GM18909 (cell line): Measurements from ENCODE around the gene HTRA3.

ENCODE experiments used
- ATAC-seq: cut with Tn5 transposase; IDR thresholded peaks from one replicate; pipeline ENCODE4 v1.9.1; 2021; ENCODE audit warnings: mild to moderate bottlenecking; ENCODE audit not compliant: unreplicated experiment, poor library complexity

The HTRA3 gene

DNA sequence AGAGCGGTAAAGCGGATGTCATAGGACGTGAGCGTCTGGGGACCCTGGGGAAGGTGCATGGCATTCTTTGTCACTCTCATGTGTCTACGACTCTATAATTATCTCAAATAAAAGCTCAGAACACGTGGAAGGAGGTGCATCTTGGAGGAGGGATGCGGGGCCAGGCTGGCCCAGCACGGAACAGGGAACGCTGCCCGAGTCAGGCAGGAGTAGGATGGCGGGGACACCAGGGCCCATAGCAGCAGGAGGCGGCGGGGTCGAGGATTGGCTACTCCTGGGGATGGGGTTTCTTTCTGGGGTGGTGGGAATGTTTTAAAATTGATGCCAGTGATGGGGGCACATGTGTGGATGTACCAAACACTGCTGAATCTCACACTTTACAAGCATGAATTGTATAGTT is 5.4 kb upstream of the HTRA3 start:
- ATAC-seq: no peak

DNA sequence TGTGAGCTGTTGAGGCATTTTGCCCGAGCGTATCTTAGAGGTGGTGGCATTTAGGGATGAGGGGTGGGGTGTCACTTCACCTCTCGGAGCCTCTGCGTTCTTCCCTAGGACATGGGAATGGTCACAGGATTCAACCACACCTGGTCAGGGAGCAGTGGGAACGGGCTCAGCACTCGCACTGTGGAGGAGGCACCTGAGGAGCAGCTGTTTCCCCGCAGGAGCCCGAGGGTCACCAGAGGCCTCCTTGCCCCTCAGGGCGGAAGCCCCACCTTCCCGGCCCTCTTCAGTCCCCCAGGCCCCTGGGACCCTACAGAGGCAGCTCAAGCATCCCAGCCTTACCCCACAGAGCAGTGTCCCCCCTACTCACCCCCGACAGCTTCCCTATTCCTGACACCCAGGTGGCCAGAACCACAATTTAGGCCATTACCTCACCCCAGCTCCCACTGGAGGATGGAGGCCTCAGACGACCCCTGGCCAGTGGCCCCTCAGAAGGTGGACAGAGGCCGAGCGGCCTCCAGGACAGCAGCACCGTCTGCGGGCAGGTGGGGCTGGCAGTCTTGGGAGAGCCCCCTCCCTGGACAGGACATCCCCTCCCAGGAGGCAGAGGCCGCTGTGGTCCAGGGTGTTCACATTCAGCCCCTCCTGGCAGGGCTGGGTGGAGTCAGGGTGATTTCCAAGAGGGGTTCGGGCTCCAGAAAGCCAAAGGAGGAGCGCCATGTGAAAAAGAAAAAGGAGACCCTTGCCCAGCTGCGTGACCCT is 4.2 kb upstream of the HTRA3 start:
- ATAC-seq: no peak

DNA sequence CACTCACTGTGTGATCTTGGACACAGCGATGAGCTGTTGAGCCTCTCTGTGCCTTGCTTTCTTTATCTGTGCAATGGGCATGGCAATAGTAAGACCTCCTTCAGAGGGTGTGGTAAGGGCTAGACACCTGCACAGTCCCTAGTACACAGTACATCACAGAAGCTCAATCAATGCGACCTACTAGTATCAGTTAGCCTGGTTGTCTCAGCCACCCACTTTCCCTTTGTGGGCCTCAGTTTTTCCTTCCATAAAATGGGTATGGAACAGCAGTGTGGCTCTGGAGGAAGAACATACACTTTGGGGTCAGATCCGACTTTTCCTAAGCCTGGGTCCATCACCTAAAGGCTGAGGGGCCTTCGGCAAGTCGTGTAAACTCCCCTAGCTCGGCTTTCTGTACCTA is 3.5 kb upstream of the HTRA3 start:
- no peak for ATAC-seq

DNA sequence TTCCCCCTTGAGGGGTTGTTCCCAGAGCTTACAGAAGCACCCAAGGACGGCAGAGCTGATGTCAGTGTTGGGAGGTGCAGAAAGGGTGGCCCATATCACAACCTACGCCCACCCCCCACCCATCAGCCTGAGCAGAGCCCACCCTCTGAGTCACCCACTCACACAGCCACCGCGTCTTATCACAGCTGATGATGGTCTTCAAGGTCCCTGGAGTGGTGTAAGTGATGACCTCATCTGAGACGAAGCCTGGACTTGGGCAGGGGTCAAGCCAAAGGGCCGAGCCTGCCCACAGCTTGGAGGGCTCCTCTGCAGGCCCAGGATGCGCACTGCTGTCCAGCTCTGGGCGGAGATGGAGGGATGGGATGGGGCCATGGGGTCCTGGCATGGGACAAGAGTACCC is 3.0 kb upstream of the HTRA3 start:
- ATAC-seq: no peak

DNA sequence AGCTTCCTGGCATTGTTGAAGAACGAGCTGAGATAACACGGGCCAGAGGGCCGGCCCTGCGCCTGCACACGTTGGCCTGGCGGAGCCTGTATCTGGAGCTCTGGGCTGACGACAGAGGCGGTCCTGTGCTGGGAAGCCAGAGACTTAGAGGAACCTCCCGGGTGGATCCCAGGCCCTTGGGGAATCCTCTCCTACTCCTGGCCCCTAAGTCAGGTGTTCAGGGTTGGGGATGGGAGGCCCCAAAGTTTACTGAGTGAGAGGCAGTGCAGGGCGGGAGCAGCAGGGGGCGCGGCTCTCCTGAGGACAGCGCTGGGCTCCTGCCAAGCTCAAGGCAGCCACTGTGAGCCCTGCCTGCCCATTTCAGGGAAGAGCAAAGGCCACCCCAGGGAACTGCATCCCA is 2.5 kb upstream of the HTRA3 start:
- ATAC-seq: no peak

DNA sequence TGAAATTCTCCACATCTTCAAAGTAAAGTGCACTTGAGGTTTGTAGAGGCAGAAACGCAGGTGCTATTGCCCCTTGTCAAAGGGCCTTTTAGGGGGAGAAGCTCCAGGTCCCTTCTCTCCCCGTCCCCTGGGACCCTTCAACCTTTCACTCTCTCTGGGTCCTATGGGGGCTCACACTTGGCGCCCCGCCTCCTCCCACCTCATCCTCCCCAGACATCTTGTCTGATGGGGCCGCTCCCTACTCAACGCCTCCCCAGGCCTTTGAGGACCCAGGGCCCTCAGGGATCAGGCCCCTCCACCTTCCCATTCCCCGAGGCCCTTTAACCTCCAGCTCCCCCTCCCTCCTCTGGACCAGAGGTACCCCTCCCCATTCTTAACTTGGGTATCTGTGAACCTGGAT is 1.3 kb upstream of the HTRA3 start:
- no peak for ATAC-seq

DNA sequence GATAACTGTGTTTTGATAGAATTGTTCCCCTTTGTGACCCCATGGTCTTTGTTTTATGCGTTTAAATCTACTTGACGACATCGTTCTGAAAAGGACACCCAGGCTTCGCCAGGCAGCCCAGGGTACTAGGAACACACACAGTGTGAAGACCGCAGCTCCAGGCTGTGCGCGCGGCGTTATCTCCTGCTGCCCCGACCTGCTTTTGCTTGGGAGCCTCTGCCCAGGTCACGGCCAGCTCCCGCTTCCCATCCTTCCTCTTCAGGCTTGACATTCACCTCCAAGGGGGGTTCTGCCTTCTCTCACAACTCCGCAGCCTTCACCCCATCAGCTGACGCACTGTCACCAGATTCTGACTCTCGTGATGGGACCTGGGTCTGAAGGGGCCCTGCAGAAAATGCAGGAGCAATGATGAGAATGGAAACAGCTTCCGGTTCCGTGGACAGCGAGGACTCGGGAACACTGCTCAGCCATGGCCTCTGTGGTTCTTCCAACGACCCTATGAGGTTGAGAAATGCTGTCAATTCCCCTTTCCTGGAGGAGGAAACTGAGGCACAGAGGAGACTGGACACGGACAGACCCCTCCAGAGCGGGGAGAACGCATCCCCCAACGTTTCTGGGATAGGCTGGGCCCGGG is 536 bp upstream of the HTRA3 start:
- no peak for ATAC-seq

DNA sequence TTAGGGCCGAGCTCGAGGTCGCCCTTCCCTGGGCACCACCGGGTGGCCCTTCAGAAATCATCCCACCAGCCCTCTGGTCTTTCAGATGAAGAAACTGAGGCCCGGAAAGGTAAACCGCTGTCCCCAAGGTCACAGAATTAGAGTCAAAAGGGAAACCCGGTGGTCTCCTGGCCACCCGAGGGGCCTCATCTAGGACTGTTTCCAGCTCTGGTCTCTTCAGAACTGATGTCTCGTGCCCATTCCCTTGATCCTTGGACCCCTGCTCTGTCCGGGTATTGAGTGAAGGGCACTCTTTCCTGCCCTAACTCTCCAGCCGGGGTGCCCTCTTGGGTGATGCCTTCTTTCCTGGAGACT is 841 bp downstream of the HTRA3 start:
- no peak for ATAC-seq

DNA sequence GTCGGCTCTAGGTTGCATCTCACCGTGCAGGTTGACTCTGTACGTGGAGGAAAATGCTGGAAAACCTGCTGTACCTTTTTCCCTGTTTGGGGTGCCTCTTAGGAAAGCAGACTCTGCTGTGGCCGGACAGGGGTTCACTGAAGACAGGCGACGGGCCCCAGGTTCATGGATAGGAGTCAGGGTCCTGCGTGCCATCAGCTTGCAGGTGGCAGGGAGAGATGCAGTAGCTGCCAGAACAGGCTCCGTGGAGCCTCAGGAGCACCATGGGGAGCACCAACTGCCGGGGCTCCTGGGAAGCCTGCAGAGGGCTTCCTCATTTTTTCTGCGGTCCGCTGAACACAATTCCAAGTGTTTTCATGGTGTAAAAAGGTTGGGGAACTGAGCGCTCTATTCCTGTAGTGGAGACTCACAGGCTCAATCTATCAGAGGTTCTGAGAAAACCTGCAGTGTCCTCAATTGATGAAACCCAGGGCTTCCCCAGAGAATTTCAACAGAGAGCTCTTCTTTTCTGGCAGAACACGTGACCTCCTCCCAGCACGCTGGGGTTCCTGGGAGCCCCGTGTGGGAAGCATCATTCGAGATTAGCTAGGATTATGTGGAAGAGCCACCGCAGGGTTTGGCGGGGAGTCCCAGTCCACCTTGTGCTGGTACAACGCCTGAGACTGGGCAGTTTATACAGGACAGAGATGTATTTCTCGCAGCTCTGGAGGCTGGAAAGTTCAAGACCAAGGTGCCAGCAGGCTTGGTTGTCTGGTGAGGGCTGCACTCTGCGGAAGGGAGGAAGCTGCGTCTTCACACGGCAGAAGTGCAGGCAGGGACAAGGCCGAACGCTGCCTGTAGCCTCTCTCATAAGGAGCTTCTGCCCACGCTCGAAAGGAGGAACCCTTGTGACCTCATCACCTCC is 1.6 kb downstream of the HTRA3 start:
- ATAC-seq: no peak

DNA sequence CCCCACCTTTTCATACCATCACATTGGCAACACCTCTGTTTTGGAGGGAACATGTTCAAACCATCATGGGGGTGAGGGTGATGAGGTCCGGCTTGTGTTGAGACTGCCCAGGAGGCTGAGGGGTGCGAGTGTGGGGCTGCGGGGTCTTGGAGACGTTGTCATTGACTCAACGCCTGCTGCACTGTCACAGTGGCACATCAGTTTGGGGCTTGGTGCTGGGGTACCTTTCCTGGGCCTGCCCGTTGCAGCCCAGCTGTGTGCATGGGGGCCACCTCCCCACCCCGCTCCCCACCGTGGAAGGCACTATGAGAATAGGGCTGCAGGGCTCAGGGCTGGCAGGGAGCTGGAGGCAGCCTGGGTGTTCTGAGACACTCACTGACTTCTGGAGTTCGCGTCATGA is 2.3 kb downstream of the HTRA3 start:
- ATAC-seq: no peak

DNA sequence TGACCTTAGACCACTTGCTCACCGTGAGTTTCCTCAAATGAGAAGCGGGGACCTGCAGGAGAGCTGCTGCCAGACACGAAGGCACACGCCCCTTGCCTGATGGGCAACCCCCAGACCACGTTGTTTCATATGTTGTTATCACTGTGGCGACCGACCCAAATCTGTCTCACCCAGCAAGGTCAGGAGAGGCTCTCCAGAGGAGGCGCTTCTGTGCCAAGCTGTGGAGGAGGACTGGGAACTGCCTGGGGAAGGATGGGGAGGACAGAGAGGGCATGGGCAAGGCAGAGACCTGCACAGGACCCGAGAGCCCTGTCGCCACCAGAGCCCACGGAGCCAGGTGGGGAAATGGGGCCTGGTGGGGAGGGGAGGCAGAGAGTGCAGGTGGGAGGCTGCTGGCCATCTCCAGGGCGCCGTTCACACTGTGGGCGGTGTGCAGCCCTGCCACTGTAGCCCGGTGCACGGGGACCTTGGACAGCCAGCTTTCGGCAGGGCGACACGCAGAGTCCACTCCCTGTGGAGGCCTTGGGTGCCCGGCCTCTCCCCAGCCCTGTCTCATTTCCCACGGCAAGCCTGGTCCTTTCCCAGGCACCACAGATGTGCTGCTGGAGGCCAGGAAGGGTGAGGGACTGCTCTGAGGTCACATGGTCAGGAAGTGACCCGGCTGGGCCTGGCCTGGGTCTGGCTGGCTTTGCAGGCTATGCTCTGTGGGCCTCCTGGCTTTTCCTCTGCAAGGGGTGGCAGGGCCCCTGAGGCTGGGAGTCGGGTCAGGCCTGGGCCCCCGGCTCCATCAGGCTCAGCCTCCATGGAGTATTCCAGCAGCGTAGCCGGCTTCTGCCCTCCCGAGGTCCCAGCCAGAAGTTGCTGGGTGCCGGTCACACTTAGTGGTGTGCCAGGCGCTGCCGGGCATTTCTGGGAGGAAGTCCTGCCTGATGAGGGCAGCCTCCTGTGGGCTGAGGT is 3.2 kb downstream of the HTRA3 start:
- ATAC-seq: no peak

DNA sequence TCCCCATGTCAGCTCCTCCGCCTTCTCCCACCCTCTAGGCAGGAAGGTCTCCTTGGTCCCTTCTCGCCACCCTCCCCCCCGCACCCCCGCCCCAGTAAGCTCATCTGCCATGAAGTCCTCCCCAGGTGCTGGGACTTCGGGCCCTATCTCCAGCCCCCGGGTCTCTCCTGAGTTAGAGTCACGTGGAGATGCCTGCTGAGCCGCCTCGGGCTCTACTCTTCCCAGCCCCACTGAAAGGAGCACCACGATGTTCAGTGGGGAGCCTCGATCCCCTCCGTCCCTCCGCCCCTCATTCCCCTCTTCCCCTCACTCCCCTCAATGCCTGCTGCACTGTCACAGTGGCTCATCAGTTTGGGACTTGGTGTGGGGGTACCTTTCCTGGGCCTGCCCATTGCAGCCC is 3.9 kb downstream of the HTRA3 start:
- ATAC-seq: no peak

DNA sequence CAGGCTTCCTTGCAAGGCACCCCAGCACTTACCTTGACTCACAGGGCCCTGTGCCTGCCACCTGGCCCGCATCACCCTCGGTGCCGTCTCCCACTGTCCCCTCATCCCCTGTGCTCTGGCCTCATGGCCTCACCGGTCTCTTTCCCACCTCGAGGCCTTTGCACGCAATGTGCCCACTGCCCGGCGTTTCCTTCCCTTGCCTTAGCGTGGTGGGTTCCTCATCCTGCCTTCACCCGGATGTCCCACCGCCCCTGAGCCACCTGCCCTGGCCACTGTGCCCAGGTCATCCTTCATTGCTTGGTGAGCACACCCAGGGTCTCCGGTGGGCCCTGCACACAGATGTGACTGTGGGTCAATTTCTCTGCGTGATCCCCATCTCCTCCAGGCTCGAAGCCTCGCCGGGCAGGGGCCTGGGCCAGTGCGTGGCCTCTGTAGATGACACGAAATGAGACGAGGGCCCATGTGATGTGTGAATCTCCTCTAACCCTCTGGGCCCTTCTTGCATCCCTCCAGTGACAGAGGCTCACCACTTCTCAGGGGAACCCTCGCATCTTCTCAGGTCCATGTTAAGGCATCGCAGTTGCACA is 4.6 kb downstream of the HTRA3 start:
- ATAC-seq: no peak

DNA sequence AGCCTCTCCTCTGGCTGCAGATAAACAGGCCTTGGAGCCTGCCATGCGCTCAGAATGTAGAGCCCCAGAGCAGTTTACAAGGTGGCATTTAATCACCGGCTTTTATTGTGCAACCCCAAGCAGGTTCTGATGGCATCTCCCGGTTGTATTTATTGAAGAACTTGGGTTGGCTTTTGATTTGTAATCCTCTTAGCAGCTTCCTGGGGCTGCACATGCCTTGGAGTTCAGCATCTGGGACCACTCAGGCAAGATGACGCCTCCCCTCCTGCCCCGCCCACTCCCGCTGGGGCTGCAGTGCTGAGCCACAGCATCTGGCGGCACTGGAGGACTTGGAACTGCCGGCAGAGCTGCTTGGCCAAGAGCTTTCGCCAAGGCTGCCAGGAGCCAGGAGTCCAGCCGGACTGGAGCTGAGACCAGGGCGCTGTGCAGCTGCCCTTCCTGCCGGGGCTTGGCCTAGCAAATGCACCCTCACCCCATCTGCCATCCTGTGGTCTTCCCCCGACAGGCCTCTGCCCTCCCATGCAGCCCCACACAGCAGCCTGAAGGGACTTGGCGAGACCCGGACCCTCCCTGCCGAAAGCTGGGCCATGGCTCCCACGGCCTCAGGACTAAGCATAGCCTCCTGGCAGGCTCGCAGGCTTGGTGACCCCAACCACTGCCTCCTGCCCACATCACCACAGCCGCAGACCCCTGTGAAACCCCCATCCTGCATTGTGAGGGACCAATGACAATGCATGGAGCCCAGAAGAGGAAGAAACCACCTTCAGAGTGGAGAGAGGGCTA is 5.4 kb downstream of the HTRA3 start:
- ATAC-seq: no peak

DNA sequence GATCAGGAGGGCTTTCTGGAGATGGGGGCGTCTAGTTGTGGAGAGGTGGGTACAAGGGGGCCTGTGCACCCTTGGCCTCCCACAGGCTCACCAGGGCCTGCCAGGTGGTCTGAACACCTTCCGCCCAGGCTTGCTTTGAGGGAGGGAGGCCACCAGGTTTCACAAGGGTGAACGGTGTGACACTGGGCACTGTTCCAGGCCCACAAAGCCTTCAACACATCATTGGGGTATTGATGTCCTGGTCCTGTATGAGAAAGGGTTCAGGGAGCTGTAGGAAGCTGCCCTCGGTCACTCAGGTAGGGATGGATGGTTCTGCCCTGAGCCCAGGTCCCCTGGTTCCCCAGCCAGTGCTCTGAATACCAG is 6.0 kb downstream of the HTRA3 start:
- no peak for ATAC-seq

DNA sequence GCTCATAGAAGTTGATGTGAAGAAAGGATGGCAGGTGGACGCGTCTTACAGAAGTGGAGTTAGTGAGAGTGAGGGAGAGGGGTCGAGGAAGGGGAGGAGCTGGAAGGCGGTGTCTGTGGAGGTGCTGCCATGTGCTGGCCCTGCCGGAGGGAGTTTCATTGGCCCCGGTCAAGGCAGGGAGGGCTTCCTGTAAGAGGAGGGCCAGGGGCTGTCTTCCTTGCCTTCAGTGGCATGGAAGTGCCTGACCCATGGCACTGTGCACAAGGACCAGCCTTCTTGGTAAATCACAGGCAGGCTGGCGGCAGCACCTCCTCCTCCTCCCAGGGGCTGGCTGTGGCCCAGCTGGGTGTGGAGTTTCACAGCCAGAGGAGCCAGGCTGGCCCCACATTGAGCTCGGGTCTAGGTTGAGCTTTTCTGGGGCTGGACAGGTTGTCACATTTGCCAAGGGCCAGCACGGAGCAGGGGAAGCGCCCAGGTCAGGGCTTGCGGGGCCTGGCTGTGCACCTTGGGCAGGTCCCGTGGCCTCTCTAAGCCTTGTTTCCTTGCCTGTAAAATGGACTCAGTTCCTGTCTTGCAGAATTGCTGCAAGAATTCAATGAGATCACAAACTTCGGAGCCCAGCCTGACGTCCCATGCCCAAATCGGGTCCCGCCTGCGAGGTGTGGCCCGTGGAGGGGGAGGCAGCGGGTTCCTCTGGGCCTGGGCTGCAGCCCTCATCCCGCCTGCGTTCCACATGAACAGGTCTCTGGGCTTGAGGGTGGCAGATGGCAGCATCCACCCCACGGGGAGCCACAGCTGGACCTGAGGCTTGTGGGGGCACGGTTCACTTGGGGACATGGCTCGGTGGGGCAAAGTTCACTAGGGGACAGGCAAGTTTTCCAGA is 7.0 kb downstream of the HTRA3 start:
- no peak for ATAC-seq

DNA sequence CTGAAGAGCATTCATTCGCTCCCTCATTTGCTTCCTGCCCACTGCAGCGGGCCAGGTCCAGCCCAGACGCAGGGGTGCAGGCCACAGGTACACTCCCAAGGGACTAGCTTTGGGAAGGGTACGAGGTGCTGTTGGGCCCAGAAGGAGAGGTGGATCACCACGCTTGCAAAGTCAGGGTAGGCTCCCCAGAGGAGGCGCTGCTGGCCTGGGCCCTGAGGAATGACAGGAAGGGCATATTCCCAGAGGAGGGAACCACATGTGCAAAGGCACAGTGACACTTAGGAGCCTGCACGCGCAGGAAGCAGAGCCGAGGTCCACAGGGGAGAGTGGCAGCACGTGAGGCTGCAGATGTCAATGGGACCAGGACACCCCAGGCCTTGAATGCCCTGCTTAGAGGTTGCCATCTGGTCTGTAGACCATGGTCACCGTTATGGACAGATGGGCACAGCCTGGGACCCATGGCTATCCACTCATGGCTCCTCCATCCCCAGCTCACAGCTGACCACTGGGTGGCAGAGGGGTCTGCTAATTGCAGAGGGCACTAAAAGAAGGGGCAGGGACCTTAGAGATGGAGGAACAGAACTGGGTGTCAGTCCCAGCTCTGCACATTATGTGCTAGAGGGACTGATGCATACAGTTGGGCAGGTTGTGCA is 7.9 kb downstream of the HTRA3 start:
- no peak for ATAC-seq

DNA sequence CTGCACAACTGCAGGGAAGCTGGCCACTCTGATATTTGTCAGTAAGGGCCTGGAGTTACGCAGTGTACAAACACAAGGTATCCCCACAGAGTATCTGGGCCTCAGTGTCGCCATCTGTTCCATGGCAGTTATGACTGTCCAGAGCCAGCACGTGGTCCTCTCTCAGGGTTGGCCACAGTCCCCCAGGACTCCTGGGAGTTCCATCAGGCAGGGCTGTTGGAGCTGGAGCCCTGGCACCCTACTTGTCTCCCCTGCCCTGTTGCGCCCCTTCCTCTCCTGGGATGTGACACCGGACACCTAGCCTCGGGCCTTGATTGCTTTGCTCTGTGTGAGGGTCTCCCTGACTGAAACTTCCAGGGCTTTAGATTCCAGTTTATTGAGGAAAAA is 8.4 kb downstream of the HTRA3 start:
- no peak for ATAC-seq
